IMR-90 (cell line): Measurements from ENCODE around the gene PPM1A. TPM values are rescaled to one million over a fixed set of nuclear protein-coding genes. Genes with fewer than 3 reads are reported as not detected.

Experiments used
- ATAC-seq: fragments of 200-7000 bp; cut with Tn5 transposase; 2 replicates; pipeline ENCODE4 v1.9.1; 2020; ENCODE audit warnings: low read depth, mild to moderate bottlenecking, moderate library complexity
- BruUV-seq: library from RNA; stranded (reverse); fragments of 400-500 nt; replicated peaks from 2 replicates; lab custom pipeline; 2021; lab: Mats Ljungman, UMichigan
- CTCF ChIA-PET: fragments of 300-600 bp; formaldehyde crosslinking; extraction: SDS; loops from one replicate; lab custom pipeline; 2021; ENCODE audit warnings: antibody characterized with exemption; lab: Yijun Ruan, JAX
- POLR2A ChIA-PET: fragments of 300-600 bp; sonication (Branson Sonifier 250); formaldehyde crosslinking; loops from one replicate; lab custom pipeline; 2022; ENCODE audit warnings: antibody characterized with exemption; ENCODE audit not compliant: unreplicated experiment; lab: Charles Lee
- DNase-seq: peaks from one replicate; pipeline ENCODE4 v3.0.0; 2013
- H2AFZ ChIP-seq: replicated peaks from 2 replicates; pipeline ENCODE3; 2013; ENCODE audit warnings: low read length, mild to moderate bottlenecking; ENCODE audit not compliant: poor library complexity
- H2AK5ac ChIP-seq: 2 replicates; pipeline ENCODE4 v1.6.1; 2013; ENCODE audit warnings: low read depth, low read length, inconsistent platforms
- H2AK9ac ChIP-seq: replicated peaks from 2 replicates; pipeline ENCODE3; 2013; ENCODE audit warnings: mild to moderate bottlenecking, low read depth, low read length, moderate library complexity; ENCODE audit not compliant: poor library complexity
- H2BK120ac ChIP-seq: 2 replicates; pipeline ENCODE4 v1.6.1; 2013; ENCODE audit warnings: low read depth, low read length, inconsistent platforms
- H2BK15ac ChIP-seq: 3 replicates; pipeline ENCODE4 v1.6.1; 2013; ENCODE audit warnings: low read depth, low read length, inconsistent platforms
- H2BK20ac ChIP-seq: 2 replicates; pipeline ENCODE4 v1.6.1; 2013; ENCODE audit warnings: low read depth, mild to moderate bottlenecking, inconsistent platforms, low read length, moderate library complexity
- H2BK5ac ChIP-seq: 2 replicates; pipeline ENCODE4 v1.6.1; 2013; ENCODE audit warnings: mild to moderate bottlenecking, low read depth, low read length, inconsistent platforms; ENCODE audit not compliant: poor library complexity, severe bottlenecking
- H3K14ac ChIP-seq: replicated peaks from 2 replicates; pipeline ENCODE4 v1.6.1; 2013; ENCODE audit warnings: low read depth, low read length, inconsistent platforms
- H3K18ac ChIP-seq: 2 replicates; pipeline ENCODE4 v1.6.1; 2013; ENCODE audit warnings: low read depth, low read length, control low read depth
- H3K23ac ChIP-seq: 2 replicates; pipeline ENCODE4 v1.6.1; 2013; ENCODE audit warnings: low read depth, low read length, inconsistent platforms
- H3K27ac ChIP-seq: 2 replicates; pipeline ENCODE4 v1.5.1; 2013; ENCODE audit warnings: mild to moderate bottlenecking, control low read depth, low read length; ENCODE audit not compliant: insufficient read depth
- H3K27me3 ChIP-seq: 2 replicates; pipeline ENCODE4 v1.6.1; 2013; ENCODE audit warnings: low read length; ENCODE audit not compliant: control insufficient read depth, insufficient read depth
- H3K36me3 ChIP-seq: 2 replicates; pipeline ENCODE4 v1.6.1; 2013; ENCODE audit warnings: low read length, mixed read lengths; ENCODE audit not compliant: control insufficient read depth, insufficient read depth
- H3K4ac ChIP-seq: 2 replicates; pipeline ENCODE4 v1.6.1; 2013; ENCODE audit warnings: low read depth, low read length, inconsistent platforms
- H3K4me1 ChIP-seq: 2 replicates; pipeline ENCODE4 v1.6.1; 2013; ENCODE audit warnings: low read length, mixed read lengths; ENCODE audit not compliant: control insufficient read depth, insufficient read depth
- H3K4me2 ChIP-seq: 2 replicates; pipeline ENCODE4 v1.6.1; 2013; ENCODE audit warnings: low read depth, mild to moderate bottlenecking, control low read depth, low read length, moderate library complexity
- H3K4me3 ChIP-seq: 2 replicates; pipeline ENCODE4 v1.5.1; 2013; ENCODE audit warnings: low read depth, mild to moderate bottlenecking, control low read depth, low read length, moderate library complexity; ENCODE audit not compliant: insufficient read depth
- H3K56ac ChIP-seq: 2 replicates; pipeline ENCODE4 v1.6.1; 2013; ENCODE audit warnings: low read length, inconsistent platforms; ENCODE audit not compliant: insufficient read depth; ENCODE audit errors: extremely low read depth
- H3K79me1 ChIP-seq, 2 experiments: 2 replicates each; pipeline ENCODE4 v1.6.1; 2013; ENCODE audit warnings: low read length in 2 of 2, inconsistent platforms in 1 of 2, low read depth in 1 of 2
- H3K9ac ChIP-seq: 2 replicates; pipeline ENCODE4 v1.6.1; 2013; ENCODE audit warnings: low read depth, low read length, control low read depth
- H3K9me1 ChIP-seq: 2 replicates; pipeline ENCODE4 v1.6.1; 2013; ENCODE audit warnings: low read length, inconsistent platforms; ENCODE audit not compliant: insufficient read depth
- H3K9me3 ChIP-seq: 2 replicates; pipeline ENCODE4 v1.6.1; 2013; ENCODE audit warnings: low read length; ENCODE audit not compliant: control insufficient read depth, insufficient read depth
- H4K20me1 ChIP-seq: 2 replicates; pipeline ENCODE4 v1.6.1; 2013; ENCODE audit warnings: low read length, inconsistent platforms; ENCODE audit not compliant: insufficient read depth
- H4K5ac ChIP-seq: 2 replicates; pipeline ENCODE4 v1.6.1; 2013; ENCODE audit warnings: mild to moderate bottlenecking, low read depth, low read length, control low read depth
- H4K8ac ChIP-seq, 2 experiments: 2 replicates each; pipeline ENCODE4 v1.6.1; 2013; ENCODE audit warnings: low read depth in 2 of 2, low read length in 2 of 2, control low read depth in 1 of 2, inconsistent platforms in 1 of 2
- H4K91ac ChIP-seq: 2 replicates; pipeline ENCODE4 v1.6.1; 2013; ENCODE audit warnings: low read depth, low read length, inconsistent platforms; ENCODE audit not compliant: insufficient read depth
- BHLHE40 ChIP-seq: fragments of 150-350 bp; IDR thresholded peaks from 2 replicates; pipeline ENCODE4 v1.6.1; 2016; ENCODE audit warnings: mild to moderate bottlenecking, low read depth, low read length
- CEBPB ChIP-seq: IDR thresholded peaks from 2 replicates; pipeline ENCODE4 v1.6.1; 2012; ENCODE audit warnings: low read depth, low read length, improper control_type of control experiment
- CHD1 ChIP-seq: IDR thresholded peaks from 2 replicates; pipeline ENCODE4 v1.6.1; 2012; ENCODE audit warnings: low read depth, low read length, improper control_type of control experiment
- CTCF ChIP-seq: conservative IDR thresholded peaks from 2 replicates; pipeline ENCODE4 v1.5.1; 2012; ENCODE audit warnings: mild to moderate bottlenecking, low read depth, low read length, improper control_type of control experiment
- ELK1 ChIP-seq: fragments of 150-350 bp; IDR thresholded peaks from 2 replicates; pipeline ENCODE4 v1.6.1; 2016; ENCODE audit warnings: low read depth, mild to moderate bottlenecking, low read length, moderate library complexity, borderline replicate concordance
- FOS ChIP-seq: fragments of 150-350 bp; IDR thresholded peaks from 2 replicates; pipeline ENCODE4 v1.6.1; 2016; ENCODE audit warnings: low read depth, low read length
- MAFK ChIP-seq: IDR thresholded peaks from 2 replicates; pipeline ENCODE4 v1.6.1; 2012; ENCODE audit warnings: low read depth, low read length, improper control_type of control experiment
- MXI1 ChIP-seq: IDR thresholded peaks from 2 replicates; pipeline ENCODE4 v1.6.1; 2012; ENCODE audit warnings: low read depth, mild to moderate bottlenecking, low read length, moderate library complexity, borderline replicate concordance
- NFE2L2 ChIP-seq: fragments of 150-350 bp; IDR thresholded peaks from 2 replicates; pipeline ENCODE4 v1.6.1; 2016; ENCODE audit warnings: low read depth, mild to moderate bottlenecking, low read length
- POLR2A ChIP-seq: IDR thresholded peaks from 2 replicates; pipeline ENCODE4 v1.6.1; 2012; ENCODE audit warnings: mild to moderate bottlenecking, low read depth, low read length
- RAD21 ChIP-seq: IDR thresholded peaks from 2 replicates; pipeline ENCODE4 v1.6.1; 2012; ENCODE audit warnings: low read length, improper control_type of control experiment
- RCOR1 ChIP-seq: IDR thresholded peaks from 2 replicates; pipeline ENCODE4 v1.6.1; 2012; ENCODE audit warnings: mild to moderate bottlenecking, low read length, improper control_type of control experiment; ENCODE audit not compliant: insufficient replicate concordance
- RFX5 ChIP-seq: IDR thresholded peaks from 2 replicates; pipeline ENCODE4 v1.8.0; 2012; ENCODE audit warnings: low read depth, mild to moderate bottlenecking, low read length, moderate library complexity
- SMC3 ChIP-seq: fragments of 150-350 bp; IDR thresholded peaks from 2 replicates; pipeline ENCODE4 v1.6.1; 2016; ENCODE audit warnings: low read depth, mild to moderate bottlenecking, antibody characterized with exemption, low read length, moderate library complexity
- WGBS, 2 experiments: methylation state at CpG; one replicate each; pipeline versions ENCODE4 v1.1.5 to v1.1.7; 2013; ENCODE audit warnings: missing lambda C conversion rate in 2 of 2; ENCODE audit not compliant: insufficient read length in 1 of 2; ENCODE audit errors: extremely low coverage in 2 of 2; 5-methylcytosine and 5-hydroxymethylcytosine counted together
- dilution Hi-C: fragments of 300-500 bp; cut with HindIII; formaldehyde crosslinking; loops from one replicate; pipeline ENCODE4 v1.14.3; 2018; ENCODE audit warnings: low sequenced_read_pairs; ENCODE audit not compliant: unreplicated experiment
- in situ Hi-C: fragments of 300-500 bp; cut with MboI; formaldehyde crosslinking; loops from 3 replicates; pipeline ENCODE4 v1.14.3; 2019; ENCODE audit warnings: low sequenced_read_pairs, inconsistent platforms, mixed read lengths
- intact Hi-C: fragments of 100-400 bp; cut with micrococcal nuclease; formaldehyde crosslinking; loops from 2 replicates; pipeline ENCODE4 v1.10.0; 2022
- polyA plus RNA-seq, 3 experiments: library from polyadenylated mRNA; depleted of rRNA; stranded (reverse); fragments of >200 nt; gene quantifications; 2 replicates each; pipeline ENCODE4 v1.2.3, GENCODE V29; 2012; ENCODE audit warnings: low replicate concordance in 1 of 3
- total RNA-seq: library from RNA; depleted of rRNA; stranded (reverse); fragments of >200 nt; gene quantifications from 2 replicates; pipeline ENCODE4 v1.2.3, GENCODE V29; 2012

Gene PPM1A
- total and polyA plus RNA-seq, 2 of the 4 experiments (the other 2 are of a cell fraction) = 14.3 to 15.1 TPM

- H3K56ac ChIP-seq = no peak overlapping the region
- no peak overlapping the region for H3K4ac ChIP-seq
- no peaks in the 10 kb centered on the region for H3K9me3 ChIP-seq
- POLR2A ChIA-PET = no interaction called here
- DNase-seq (no peak), ATAC-seq (no peak)
- WGBS, 2 experiments = 90% methylated on average over 3 of the region's 3 CpGs; no CpG with 5 or more reads in 1 of the 2 experiments
- intact Hi-C loops (no loop called here), dilution Hi-C loops (no loop called here), in situ Hi-C loops (no loop called here)
- no peak overlapping the region for H3K9ac ChIP-seq
- H3K14ac ChIP-seq = no peak overlapping the region
- no peak overlapping the region for H2BK15ac ChIP-seq
- H3K4me1 ChIP-seq = no peaks in the 10 kb centered on the region; the same call in 1 of the 2 replicates
- H2BK20ac ChIP-seq = no peak overlapping the region
- no peak overlapping the region for H2BK120ac ChIP-seq
- no peak overlapping the region for H2BK5ac ChIP-seq
- H3K79me1 ChIP-seq = no peaks in the 10 kb centered on the region
- H3K27me3 ChIP-seq = peaks cover 8% of the 10 kb centered on the region
- no peaks in the 10 kb centered on the region for H3K9me1 ChIP-seq
- no peak overlapping the region for H4K91ac ChIP-seq
- no peak overlapping the region for H3K4me3 ChIP-seq
- no peak overlapping the region for H2AK5ac ChIP-seq
- H3K27ac ChIP-seq = no peak overlapping the region
- no peaks in the 10 kb centered on the region for H3K36me3 ChIP-seq
- TF ChIP-seq CEBPB = no peak
- no peak for TF ChIP-seq NFE2L2
- no peak for TF ChIP-seq SMC3
- no peak for TF ChIP-seq BHLHE40
- no peak for TF ChIP-seq MAFK
- TF ChIP-seq POLR2A = no peak
- TF ChIP-seq CHD1 = no peak
- TF ChIP-seq RCOR1 = no peak
- no peak for TF ChIP-seq ELK1
- no peak for TF ChIP-seq CTCF
- TF ChIP-seq RFX5 = no peak
- no peak for TF ChIP-seq MXI1
- TF ChIP-seq RAD21 = no peak
- no peak for TF ChIP-seq FOS
- H4K5ac ChIP-seq = no peak overlapping the region
- no peak overlapping the region for H2AK9ac ChIP-seq
- no peak overlapping the region for H3K4me2 ChIP-seq
- H3K23ac ChIP-seq = no peak overlapping the region
- no peak overlapping the region for H4K8ac ChIP-seq
- CTCF ChIA-PET = interaction anchor here (1.3 kb wide), 1 partner anchor 12 kb away, joined by 6 read pairs; no protein-coding TSS in a partner anchor
- no peak overlapping the region for H2AFZ ChIP-seq
- H3K18ac ChIP-seq = no peak overlapping the region
- H4K20me1 ChIP-seq = no peaks in the 10 kb centered on the region
- no TSS peak for BruUV-seq
Measured at GRCh38 chr14:60211153-60211552, 37.9 kb upstream of the PPM1A start.
